K562 (cell line): ENCODE results near the gene IGSF21. TPM values are rescaled to one million over a fixed set of nuclear protein-coding genes. Genes with fewer than 3 reads are reported as not detected.

Source experiments
- ATAC-seq: fragments of 200-7000 bp; cut with Tn5 transposase; 3 replicates; pipeline ENCODE4 v1.9.1; 2020; ENCODE audit warnings: moderate library complexity
- BruUV-seq: library from RNA; stranded (reverse); fragments of 400-500 nt; replicated peaks from 2 replicates; lab custom pipeline; 2021; lab: Mats Ljungman, UMichigan
- CTCF ChIA-PET: fragments of 300-600 bp; formaldehyde crosslinking; extraction: SDS; loops from one replicate; lab custom pipeline; 2021; ENCODE audit warnings: low intra/inter-chr PET ratio; lab: Yijun Ruan, JAX
- POLR2A ChIA-PET: fragments of 300-600, 350-650 bp; sonication (Branson Sonifier 250); formaldehyde crosslinking; extraction: SDS; loops from one replicate; lab custom pipeline; 2021; ENCODE audit warnings: antibody characterized with exemption, inconsistent platforms; lab: Yijun Ruan, JAX
- DNase-seq, 4 experiments: peaks; one replicate each; pipeline versions ENCODE4 v3.0.0 to v3.0.0-alpha.2; 2011 to 2018; ENCODE audit warnings: low spot score in 3 of 4, mixed read lengths in 3 of 4; ENCODE audit errors: extremely low read depth in 1 of 4
- FAIRE-seq: peaks from 2 replicates; lab custom pipeline; 2011; peaks lifted over from hg19 to GRCh38; lab: Jason Lieb, UNC
- H2AFZ ChIP-seq: 2 replicates; pipeline ENCODE4 v1.6.0; 2011; ENCODE audit warnings: low read depth, low read length, control low read depth, inconsistent platforms
- H3K27ac ChIP-seq: fragments of 200-600 bp; 3 replicates; pipeline ENCODE4 v1.8.0; 2011; ENCODE audit warnings: low read depth, mild to moderate bottlenecking, control low read depth, inconsistent platforms, low read length, moderate library complexity, mixed read lengths; ENCODE audit errors: extremely low read depth
- H3K27me3 ChIP-seq, 2 experiments: fragments of 300-600 bp in 1 of 2; 2 replicates in 1 of 2; 3 replicates in 1 of 2; pipeline versions ENCODE4 v1.6.0 to v1.8.0; 2011; ENCODE audit warnings: inconsistent platforms in 2 of 2, low read length in 2 of 2, mild to moderate bottlenecking in 1 of 2, mixed read lengths in 1 of 2, moderate library complexity in 1 of 2; ENCODE audit not compliant: control insufficient read depth in 2 of 2, insufficient read depth in 2 of 2
- H3K36me3 ChIP-seq: fragments of 300-600 bp; 3 replicates; pipeline ENCODE4 v1.8.0; 2011; ENCODE audit warnings: mild to moderate bottlenecking, low read length, inconsistent platforms; ENCODE audit not compliant: control insufficient read depth, insufficient read depth
- H3K4me1 ChIP-seq, 2 experiments: fragments of 200-600 bp in 1 of 2; replicated peaks in 1 of 2; 2 replicates in 1 of 2; 3 replicates in 1 of 2; pipeline versions ENCODE4 v1.5.1 to v1.8.0; 2011; ENCODE audit warnings: inconsistent platforms in 2 of 2, low read length in 2 of 2, mild to moderate bottlenecking in 1 of 2, mixed read lengths in 1 of 2, moderate library complexity in 1 of 2; ENCODE audit not compliant: control insufficient read depth in 2 of 2, insufficient read depth in 2 of 2
- H3K4me2 ChIP-seq: 2 replicates; pipeline ENCODE4 v1.6.1; 2011; ENCODE audit warnings: low read length, control low read depth, inconsistent platforms, mixed read lengths; ENCODE audit not compliant: insufficient read depth
- H3K4me3 ChIP-seq: fragments of 200-600 bp; sonication (generic), shearing (Covaris generic); 2 replicates; pipeline ENCODE4 v1.5.1; 2016; ENCODE audit warnings: control low read depth, inconsistent platforms
- H3K79me2 ChIP-seq: fragments of 200-600 bp; 3 replicates; pipeline ENCODE4 v1.8.0; 2011; ENCODE audit warnings: low read length, inconsistent platforms; ENCODE audit not compliant: control insufficient read depth, insufficient read depth
- H3K9ac ChIP-seq, 2 experiments: 2 replicates each; pipeline versions ENCODE4 v1.6.0 to v1.6.1; 2011; ENCODE audit warnings: low read depth in 2 of 2, low read length in 2 of 2, control low read depth in 1 of 2, inconsistent platforms in 1 of 2, mild to moderate bottlenecking in 1 of 2, mixed read lengths in 1 of 2; ENCODE audit not compliant: insufficient read depth in 1 of 2
- H3K9me1 ChIP-seq: one replicate; pipeline ENCODE4 v1.6.0; 2011; ENCODE audit warnings: inconsistent platforms, mild to moderate bottlenecking, low read length, moderate library complexity; ENCODE audit not compliant: control insufficient read depth, insufficient read depth
- H3K9me3 ChIP-seq: replicated peaks from 2 replicates; pipeline ENCODE4 v1.5.1; 2011; ENCODE audit warnings: low read depth, low read length, inconsistent platforms; ENCODE audit not compliant: control insufficient read depth, insufficient read depth
- H4K20me1 ChIP-seq: replicated peaks from 2 replicates; pipeline ENCODE4 v1.6.1; 2011; ENCODE audit warnings: low read length, inconsistent platforms, mixed read lengths; ENCODE audit not compliant: control insufficient read depth, insufficient read depth
- CTCF ChIP-seq, 3 experiments: IDR thresholded peaks in 2 of 3; conservative IDR thresholded peaks in 1 of 3; 2 replicates each; pipeline ENCODE4 v1.5.1; 2011 to 2012; ENCODE audit warnings: low read length in 3 of 3, mild to moderate bottlenecking in 3 of 3, control low read depth in 2 of 3, improper control_type of control experiment in 1 of 3, inconsistent platforms in 1 of 3, low read depth in 1 of 3, mixed read lengths in 1 of 3, moderate library complexity in 1 of 3; ENCODE audit not compliant: insufficient read depth in 2 of 3
- KLF16 ChIP-seq: IDR thresholded peaks from 2 replicates; pipeline ENCODE4 v1.6.1; 2016; ENCODE audit warnings: antibody characterized with exemption
- NFRKB ChIP-seq: fragments of 450-650 bp; IDR thresholded peaks from 2 replicates; pipeline ENCODE4 v1.6.1; 2016; ENCODE audit warnings: low read depth
- POLR2B ChIP-seq: fragments of 450-650 bp; IDR thresholded peaks from 2 replicates; pipeline ENCODE4 v1.6.1; 2018; ENCODE audit warnings: low read depth; ENCODE audit not compliant: partially characterized antibody
- POLR2H ChIP-seq: IDR thresholded peaks from 2 replicates; pipeline ENCODE4 v1.6.1; 2016; ENCODE audit warnings: missing genetic modification characterization, low read depth, mild to moderate bottlenecking, control low read depth, missing compliant biosample characterization, moderate library complexity
- RAD21 ChIP-seq, 2 experiments: fragments of 250-450 bp in 1 of 2; fragments of 450-650 bp in 1 of 2; sonication (Bioruptor Pico) in 1 of 2; formaldehyde crosslinking in 1 of 2; IDR thresholded peaks in 1 of 2; conservative IDR thresholded peaks in 1 of 2; 2 replicates each; pipeline versions ENCODE4 v1.4.0 to v1.8.0; 2020 to 2022; ENCODE audit warnings: mild to moderate bottlenecking in 2 of 2, moderate library complexity in 1 of 2
- REST ChIP-seq, 2 experiments: fragments of 450-650 bp; formaldehyde crosslinking in 1 of 2; IDR thresholded peaks; 2 replicates each; pipeline versions ENCODE4 v1.4.0 to v1.6.1; 2014 to 2020; ENCODE audit warnings: mild to moderate bottlenecking in 2 of 2, borderline replicate concordance in 1 of 2, low read depth in 1 of 2
- SMC3 ChIP-seq: conservative IDR thresholded peaks from 2 replicates; pipeline ENCODE4 v1.6.1; 2011; ENCODE audit warnings: low read depth, low read length, improper control_type of control experiment; ENCODE audit not compliant: insufficient read depth
- XRCC5 ChIP-seq: fragments of 200-400 bp; formaldehyde crosslinking; IDR thresholded peaks from 2 replicates; pipeline ENCODE4 v1.6.1; 2017; ENCODE audit warnings: low read depth, mild to moderate bottlenecking, low read length
- ZNF274 ChIP-seq: IDR thresholded peaks from 2 replicates; pipeline ENCODE4 v1.6.1; 2011; ENCODE audit warnings: low read depth, mild to moderate bottlenecking, low read length, moderate library complexity, borderline replicate concordance
- WGBS: fragments of 100-300 bp; shearing (Covaris generic); methylation state at CpG from one replicate; pipeline ENCODE4 v1.1.6; 2016; ENCODE audit warnings: low coverage, mixed read lengths; ENCODE audit not compliant: insufficient coverage; ENCODE audit errors: missing lambda C conversion rate; 5-methylcytosine and 5-hydroxymethylcytosine counted together
- in situ Hi-C: fragments of 300-500 bp; cut with MboI; formaldehyde crosslinking; loops from 4 replicates; pipeline ENCODE4 v1.15.0; 2018; ENCODE audit warnings: inconsistent platforms, mixed read lengths
- intact Hi-C: fragments of 100-400 bp; cut with micrococcal nuclease; formaldehyde crosslinking; loops from 2 replicates; pipeline ENCODE4 v1.14.2; 2022
- polyA plus RNA-seq, 8 experiments: library from polyadenylated mRNA; depleted of rRNA in 4 of 8; stranded (reverse) in 5 of 8; unstranded in 3 of 8; fragments of >200 nt; fragmentation: Nextera tagmentation in 2 of 8; fragmentation: Illumina TruSeq in 1 of 8; extraction: Ambion mirVana in 2 of 8; extraction: Trizol in 1 of 8; gene quantifications; 2 replicates each; pipeline versions ENCODE4 v1.2.1 to v1.2.3, GENCODE V29; 2011 to 2014; ENCODE audit warnings: inconsistent platforms in 1 of 8, missing spikeins in 1 of 8
- total RNA-seq, 7 experiments: library from RNA; depleted of rRNA in 6 of 7; stranded (reverse); fragments of >200 nt in 6 of 7; fragmentation: Illumina TruSeq in 2 of 7; extraction: Trizol in 2 of 7; gene quantifications; 2 replicates each; pipeline versions ENCODE4 v1.2.1 to v1.2.3, GENCODE V29; 2011 to 2021; ENCODE audit warnings: low replicate concordance in 1 of 7

Gene IGSF21
- total and polyA plus RNA-seq, 9 of the 15 experiments (the other 6 are each of a cell fraction or from before 2014, with no cell fraction given): not detected

- no peaks in the 10 kb centered on the region for H3K79me2 ChIP-seq
- no peak overlapping the region for H2AFZ ChIP-seq
- no peak overlapping the region for H3K4me3 ChIP-seq
- no peak overlapping the region for H3K27ac ChIP-seq
- ATAC-seq (peak; percentile 98), DNase-seq (peak; percentile 60 to 78 (median 75)), FAIRE-seq (peak; percentile 85)
- H4K20me1 ChIP-seq: 0 out of 2 replicates have a peak, but pooled peaks cover 5% of the 10 kb centered on the region
- no TSS peak for BruUV-seq
- ChIA-PET CTCF (interaction anchor here (1.0 kb wide), 1 partner anchor 113 kb away, joined by 4 read pairs; no protein-coding TSS in a partner anchor), POLR2A (no interaction called here)
- H3K9me1 ChIP-seq: no peaks in the 10 kb centered on the region
- peaks cover 0 to 13% of the 10 kb centered on the region in 2 experiments; a peak in 2 of 5 replicates for H3K27me3 ChIP-seq
- peaks cover 0 to 3% of the 10 kb centered on the region in 2 experiments; a peak in 1 of 5 replicates for H3K4me1 ChIP-seq
- intact Hi-C loops: no loop called here
- H3K9ac ChIP-seq: no peak overlapping the region
- no peaks in the 10 kb centered on the region for H3K36me3 ChIP-seq
- 5% methylated on average over 14 of the region's 14 CpGs for WGBS
- TF ChIP-seq NFRKB (no peak), SMC3 (peak; percentile 62; the same call in 1 of the 2 replicates), KLF16 (peak; percentile 60), ZNF274 (no peak), REST (IDR thresholded peaks at IDR 0.05; ENCODE audit: borderline replicate concordance) (0 out of 2 replicates have a peak, but pooled peaks have one; percentile 48), REST (CRISPR knock-in tag; IDR thresholded peaks at IDR 0.05; ENCODE audit: low read depth) (no peak), XRCC5 (peak; percentile 49; the same call in 1 of the 2 replicates), POLR2H (tag) (no peak), POLR2B (no peak), RAD21 (CRISPR knock-in tag; conservative IDR thresholded peaks at IDR 0.05 in 1 of 2, IDR thresholded peaks at IDR 0.05 in 1 of 2) (peak; percentile 50 to 60), CTCF (IDR thresholded peaks at IDR 0.05 in 2 of 3, conservative IDR thresholded peaks at IDR 0.05 in 1 of 3; ENCODE audit: insufficient read depth in 2 of 3, low read depth in 1 of 3, low read length in 3 of 3) (peak; percentile 87 to 90 (median 87))
- in situ Hi-C loops: no loop called here
- no peaks in the 10 kb centered on the region for H3K9me3 ChIP-seq
- no peak overlapping the region for H3K4me2 ChIP-seq
These were observed 266.4 kb downstream of the IGSF21 start for GRCh38 chr1:18373882-18374493.
